ENCODE data around the gene DOCK2.

DOCK2 gene

GRCh38 chr5:169970911-169971765 lies 334.1 kb downstream of the DOCK2 start:
- no peak overlapping the region for H3K4me3 ChIP-seq (ENCODE audit: low read depth, low read length)

GRCh38 chr5:169971780-169972179 lies 334.7 kb downstream of the DOCK2 start:
- H3K4me3 ChIP-seq (ENCODE audit: low read depth, low read length), result no peak overlapping the region

- H3K4me3 ChIP-seq (ENCODE audit: low read depth, low read length), result no peak overlapping the region
Measured at GRCh38 chr5:169973056-169973455, 336.0 kb downstream of the DOCK2 start.

- H3K4me3 ChIP-seq (ENCODE audit: low read depth, low read length), result no peak overlapping the region
Measured at GRCh38 chr5:169974121-169974770, 337.2 kb downstream of the DOCK2 start.

GRCh38 chr5:169978714-169979113 lies 341.6 kb downstream of the DOCK2 start:
- no peak overlapping the region for H3K4me3 ChIP-seq (ENCODE audit: low read depth, low read length)

GRCh38 chr5:169979871-169980270 lies 342.8 kb downstream of the DOCK2 start:
- no peak overlapping the region for H3K4me3 ChIP-seq (ENCODE audit: low read depth, low read length)

GRCh38 chr5:169980418-169981053 lies 343.5 kb downstream of the DOCK2 start, which contains the start of gene INSYN2B:
INSYN2B (minus strand) TSS chr5:169980495; CDS start chr5:169883898, 96,597 bp downstream.
- H3K4me3 ChIP-seq (ENCODE audit: low read depth, low read length), result no peak within 1 kb of the TSS

GRCh38 chr5:169988206-169988605 lies 351.1 kb downstream of the DOCK2 start:
- no peak overlapping the region for H3K4me3 ChIP-seq (ENCODE audit: low read depth, low read length)

GRCh38 chr5:169988947-169989346 lies 351.9 kb downstream of the DOCK2 start:
- no peak overlapping the region for H3K4me3 ChIP-seq (ENCODE audit: low read depth, low read length)

- no peak overlapping the region for H3K4me3 ChIP-seq (ENCODE audit: low read depth, low read length)
Measured at GRCh38 chr5:169989365-169989764, 352.3 kb downstream of the DOCK2 start.

GRCh38 chr5:169991115-169991869 lies 354.2 kb downstream of the DOCK2 start:
- H3K4me3 ChIP-seq (ENCODE audit: low read depth, low read length), result no peak overlapping the region

- H3K4me3 ChIP-seq (ENCODE audit: low read depth, low read length), result no peak overlapping the region
Measured at GRCh38 chr5:169992789-169993484, 355.9 kb downstream of the DOCK2 start.

- no peak overlapping the region for H3K4me3 ChIP-seq (ENCODE audit: low read depth, low read length)
Measured at GRCh38 chr5:169993485-169993790, 356.4 kb downstream of the DOCK2 start.

GRCh38 chr5:169997798-169998197 lies 360.7 kb downstream of the DOCK2 start:
- no peak overlapping the region for H3K4me3 ChIP-seq (ENCODE audit: low read depth, low read length)

- no peak overlapping the region for H3K4me3 ChIP-seq (ENCODE audit: low read depth, low read length)
Measured at GRCh38 chr5:169999621-170000020, 362.5 kb downstream of the DOCK2 start.

GRCh38 chr5:170000155-170000554 lies 363.1 kb downstream of the DOCK2 start:
- no peak overlapping the region for H3K4me3 ChIP-seq (ENCODE audit: low read depth, low read length)

GRCh38 chr5:170006021-170006420 lies 368.9 kb downstream of the DOCK2 start:
- H3K4me3 ChIP-seq (ENCODE audit: low read depth, low read length), result no peak overlapping the region

GRCh38 chr5:170008376-170008775 lies 371.3 kb downstream of the DOCK2 start:
- no peak overlapping the region for H3K4me3 ChIP-seq (ENCODE audit: low read depth, low read length)

GRCh38 chr5:170010595-170010994 lies 373.5 kb downstream of the DOCK2 start:
- H3K4me3 ChIP-seq (ENCODE audit: low read depth, low read length), result no peak overlapping the region

GRCh38 chr5:170011751-170012150 lies 374.7 kb downstream of the DOCK2 start:
- H3K4me3 ChIP-seq (ENCODE audit: low read depth, low read length), result no peak overlapping the region

GRCh38 chr5:170012622-170013021 lies 375.5 kb downstream of the DOCK2 start:
- no peak overlapping the region for H3K4me3 ChIP-seq (ENCODE audit: low read depth, low read length)

Data from iPS-11a (cell line).